Left ventricle myocardium inferior (tissue), 1 donor: Measurements from ENCODE around the gene TSPAN15. TPM values are rescaled to one million over a fixed set of nuclear protein-coding genes. Genes with fewer than 3 reads are reported as not detected.
A peak's percentile ranks its signal among the peaks of the same experiment; 100 is the strongest.

Experiments used
- DNase-seq: peaks from one replicate; pipeline ENCODE4 v3.0.0-alpha.2; 2020
- H3K27ac ChIP-seq: fragments of 200-600 bp; replicated peaks from 2 replicates; pipeline ENCODE4 v1.8.0; 2021
- H3K27me3 ChIP-seq: fragments of 200-600 bp; 2 replicates; pipeline ENCODE4 v1.8.0; 2021; ENCODE audit warnings: low read depth
- H3K36me3 ChIP-seq: fragments of 200-600 bp; 2 replicates; pipeline ENCODE4 v1.8.0; 2021
- H3K4me1 ChIP-seq: fragments of 200-600 bp; 2 replicates; pipeline ENCODE4 v1.8.0; 2021
- H3K4me3 ChIP-seq: fragments of 200-600 bp; 2 replicates; pipeline ENCODE4 v1.8.0; 2021; ENCODE audit warnings: mild to moderate bottlenecking, moderate library complexity
- H3K9me3 ChIP-seq: fragments of 200-600 bp; replicated peaks from 2 replicates; pipeline ENCODE4 v1.8.0; 2021
- intact Hi-C: fragments of 100-400 bp; cut with micrococcal nuclease; formaldehyde crosslinking; loops from one replicate; pipeline ENCODE4 v1.11.0; 2022
- total RNA-seq: library from RNA; stranded (reverse); fragmentation: NEBNext Ultra II Directional; extraction: Animal tissue kit (Norgen Biotek cat#: 25700); gene quantifications from one replicate; pipeline ENCODE4 v1.2.1, GENCODE V29; 2021
- TF ChIP-seq, protein P1 (sequence below): fragments of 200-600 bp; IDR thresholded peaks from 2 replicates; pipeline ENCODE4 v1.8.0; 2021; ENCODE audit warnings: antibody characterized with exemption, mild to moderate bottlenecking, borderline replicate concordance
- donor health status: DM: no; HTN: yes; CAD: no; lungs with severe emphysema.

TSPAN15 gene
- total RNA-seq, 1 donor from 2014 or later: 6.8 TPM

GRCh38 chr10:69503896-69504265, 52.6 kb downstream of the TSPAN15 start:
- Histone ChIP-seq H3K27me3 (no peaks in the 10 kb centered on the region), H3K9me3 (no peaks in the 10 kb centered on the region), H3K36me3 (no peaks in the 10 kb centered on the region), H3K27ac (peak overlapping the region; percentile 8), H3K4me1 (peaks cover 15% of the 10 kb centered on the region), H3K4me3 (no peak overlapping the region)
- TF ChIP-seq, protein P1, sequence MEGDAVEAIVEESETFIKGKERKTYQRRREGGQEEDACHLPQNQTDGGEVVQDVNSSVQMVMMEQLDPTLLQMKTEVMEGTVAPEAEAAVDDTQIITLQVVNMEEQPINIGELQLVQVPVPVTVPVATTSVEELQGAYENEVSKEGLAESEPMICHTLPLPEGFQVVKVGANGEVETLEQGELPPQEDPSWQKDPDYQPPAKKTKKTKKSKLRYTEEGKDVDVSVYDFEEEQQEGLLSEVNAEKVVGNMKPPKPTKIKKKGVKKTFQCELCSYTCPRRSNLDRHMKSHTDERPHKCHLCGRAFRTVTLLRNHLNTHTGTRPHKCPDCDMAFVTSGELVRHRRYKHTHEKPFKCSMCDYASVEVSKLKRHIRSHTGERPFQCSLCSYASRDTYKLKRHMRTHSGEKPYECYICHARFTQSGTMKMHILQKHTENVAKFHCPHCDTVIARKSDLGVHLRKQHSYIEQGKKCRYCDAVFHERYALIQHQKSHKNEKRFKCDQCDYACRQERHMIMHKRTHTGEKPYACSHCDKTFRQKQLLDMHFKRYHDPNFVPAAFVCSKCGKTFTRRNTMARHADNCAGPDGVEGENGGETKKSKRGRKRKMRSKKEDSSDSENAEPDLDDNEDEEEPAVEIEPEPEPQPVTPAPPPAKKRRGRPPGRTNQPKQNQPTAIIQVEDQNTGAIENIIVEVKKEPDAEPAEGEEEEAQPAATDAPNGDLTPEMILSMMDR: no peak
- DNase-seq: no peak
- intact Hi-C loops: no loop called here

DNA sequence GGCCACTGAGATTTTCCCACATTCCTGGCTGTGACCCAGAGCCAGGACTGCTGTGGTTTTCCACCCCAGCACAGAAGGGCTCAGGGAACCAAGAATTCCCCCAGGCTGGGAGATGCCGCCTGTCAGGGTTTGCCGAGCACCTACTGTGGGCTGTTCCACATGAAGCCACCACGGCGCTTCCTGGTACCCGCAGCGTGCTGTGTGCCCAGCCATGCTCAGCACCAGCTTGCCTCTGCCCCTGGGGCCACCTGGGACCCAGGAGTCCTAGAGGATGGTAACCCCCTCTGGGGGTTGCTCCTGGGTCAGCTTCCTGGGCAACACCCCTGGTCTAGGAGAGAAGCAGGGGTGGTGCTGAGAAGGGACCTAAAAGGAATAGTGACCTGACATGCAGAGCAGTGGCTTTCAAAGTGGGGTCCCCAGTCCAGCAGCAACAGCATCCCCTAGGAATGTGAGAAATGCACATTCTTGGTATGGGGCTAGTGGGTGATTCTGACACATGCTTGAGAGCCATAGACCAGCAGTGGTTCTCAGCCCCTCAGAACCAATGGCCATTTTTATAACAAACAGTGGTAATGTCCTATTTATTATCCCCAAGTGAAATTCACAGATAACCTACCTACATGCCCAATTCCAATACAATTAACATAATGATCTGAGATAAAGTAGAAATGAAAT, 53.4 kb downstream of the TSPAN15 start:
- H3K4me1 ChIP-seq: peaks cover 15% of the 10 kb centered on the region
- DNase-seq: no peak
- TF ChIP-seq, protein P1: no peak
- H3K9me3 ChIP-seq: no peaks in the 10 kb centered on the region
- no peak overlapping the region for H3K4me3 ChIP-seq
- H3K27me3 ChIP-seq: no peaks in the 10 kb centered on the region
- intact Hi-C loops: loop anchor here (5.0 kb wide), 1 partner anchor 77 kb away; no protein-coding TSS in a partner anchor
- H3K27ac ChIP-seq: no peak overlapping the region
- no peaks in the 10 kb centered on the region for H3K36me3 ChIP-seq

DNA sequence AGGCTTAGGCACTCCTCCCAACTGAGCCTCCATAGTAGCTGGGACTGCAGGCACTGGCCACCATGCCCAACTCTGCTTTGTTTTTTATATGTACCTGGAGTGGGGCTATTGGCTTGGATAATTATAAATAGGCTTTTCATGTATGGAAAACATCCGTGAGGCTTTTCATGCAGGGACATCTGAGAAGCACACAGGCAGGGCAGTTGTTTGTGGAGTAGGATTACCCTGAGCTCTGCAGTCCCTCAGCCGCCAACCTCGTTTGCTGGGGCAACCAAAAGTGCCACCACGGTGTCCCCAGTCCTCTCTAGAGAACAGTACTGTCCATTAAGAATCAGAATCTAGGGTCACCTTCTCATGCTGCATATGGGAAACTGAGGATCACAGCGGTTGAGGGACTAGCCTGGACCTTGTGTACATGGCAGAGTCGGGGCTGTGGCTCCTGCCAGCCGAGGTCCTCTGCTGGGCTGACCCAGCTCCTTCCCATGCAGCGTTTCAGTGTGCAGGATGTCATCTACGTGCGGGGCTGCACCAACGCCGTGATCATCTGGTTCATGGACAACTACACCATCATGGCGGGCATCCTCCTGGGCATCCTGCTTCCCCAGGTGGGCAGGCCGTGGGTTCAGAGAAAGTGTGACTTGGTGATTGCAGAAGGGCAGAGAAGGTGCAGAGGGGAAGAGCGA, 54.5 kb downstream of the TSPAN15 start:
- Histone ChIP-seq H3K27ac (peak overlapping the region; percentile 67), H3K4me1 (peaks cover 15% of the 10 kb centered on the region), H3K9me3 (no peaks in the 10 kb centered on the region), H3K27me3 (no peaks in the 10 kb centered on the region), H3K4me3 (no peak overlapping the region), H3K36me3 (no peaks in the 10 kb centered on the region)
- TF ChIP-seq, protein P1: no peak
- DNase-seq: no peak
- intact Hi-C loops: loop anchor here (5.0 kb wide), 1 partner anchor 78 kb away; no protein-coding TSS in a partner anchor

- Histone ChIP-seq H3K27ac (peak overlapping the region; percentile 67), H3K4me1 (peaks cover 15% of the 10 kb centered on the region), H3K9me3 (no peaks in the 10 kb centered on the region), H3K27me3 (no peaks in the 10 kb centered on the region), H3K4me3 (no peak overlapping the region), H3K36me3 (no peaks in the 10 kb centered on the region)
- DNase-seq: no peak
- intact Hi-C loops: loop anchor here (5.0 kb wide), 1 partner anchor 79 kb away; no protein-coding TSS in a partner anchor
- TF ChIP-seq, protein P1: no peak
These were observed 55.2 kb downstream of the TSPAN15 start for GRCh38 chr10:69506487-69506833.

DNA sequence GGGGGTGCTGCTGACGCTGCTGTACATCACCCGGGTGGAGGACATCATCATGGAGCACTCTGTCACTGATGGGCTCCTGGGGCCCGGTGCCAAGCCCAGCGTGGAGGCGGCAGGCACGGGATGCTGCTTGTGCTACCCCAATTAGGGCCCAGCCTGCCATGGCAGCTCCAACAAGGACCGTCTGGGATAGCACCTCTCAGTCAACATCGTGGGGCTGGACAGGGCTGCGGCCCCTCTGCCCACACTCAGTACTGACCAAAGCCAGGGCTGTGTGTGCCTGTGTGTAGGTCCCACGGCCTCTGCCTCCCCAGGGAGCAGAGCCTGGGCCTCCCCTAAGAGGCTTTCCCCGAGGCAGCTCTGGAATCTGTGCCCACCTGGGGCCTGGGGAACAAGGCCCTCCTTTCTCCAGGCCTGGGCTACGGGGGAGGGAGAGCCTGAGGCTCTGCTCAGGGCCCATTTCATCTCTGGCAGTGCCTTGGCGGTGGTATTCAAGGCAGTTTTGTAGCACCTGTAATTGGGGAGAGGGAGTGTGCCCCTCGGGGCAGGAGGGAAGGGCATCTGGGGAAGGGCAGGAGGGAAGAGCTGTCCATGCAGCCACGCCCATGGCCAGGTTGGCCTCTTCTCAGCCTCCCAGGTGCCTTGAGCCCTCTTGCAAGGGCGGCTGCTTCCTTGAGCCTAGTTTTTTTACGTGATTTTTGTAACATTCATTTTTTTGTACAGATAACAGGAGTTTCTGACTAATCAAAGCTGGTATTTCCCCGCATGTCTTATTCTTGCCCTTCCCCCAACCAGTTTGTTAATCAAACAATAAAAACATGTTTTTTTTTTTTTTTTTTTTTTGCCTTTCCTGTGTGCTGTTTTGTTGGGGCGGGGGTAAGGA, 55.8 kb downstream of the TSPAN15 start:
- no peak for DNase-seq
- Histone ChIP-seq H3K27me3 (no peaks in the 10 kb centered on the region), H3K4me3 (peak overlapping the region; percentile 50), H3K27ac (peak overlapping the region; percentile 67), H3K4me1 (peaks cover 15% of the 10 kb centered on the region), H3K9me3 (no peaks in the 10 kb centered on the region), H3K36me3 (peaks cover 4% of the 10 kb centered on the region)
- intact Hi-C loops: loop anchor here (5.0 kb wide), 1 partner anchor 80 kb away; no protein-coding TSS in a partner anchor
- TF ChIP-seq, protein P1: no peak
